Retinal pigment epithelial cell (primary cell): ENCODE results near the gene SHB.

Experiments
- DNase-seq: peaks from one replicate; pipeline ENCODE4 v3.0.0-alpha.2; 2010; ENCODE audit warnings: low read depth
- H3K4me3 ChIP-seq: 2 replicates; pipeline ENCODE4 v1.5.1; 2011; ENCODE audit warnings: mild to moderate bottlenecking, low read length, control low read depth, moderate library complexity
- CTCF ChIP-seq: conservative IDR thresholded peaks from 2 replicates; pipeline ENCODE4 v1.5.1; 2011; ENCODE audit warnings: low read depth, low read length, control low read depth, inconsistent platforms

SHB gene

GRCh38 chr9:38010918-38011704 lies 57.9 kb downstream of the SHB start:
- DNase-seq = no peak
- TF ChIP-seq CTCF = no peak
- no peak overlapping the region for H3K4me3 ChIP-seq

- no peak for TF ChIP-seq CTCF
- no peak for DNase-seq
- no peak overlapping the region for H3K4me3 ChIP-seq
These were observed 59.0 kb downstream of the SHB start for GRCh38 chr9:38009990-38010389.

- no peak overlapping the region for H3K4me3 ChIP-seq
- no peak for TF ChIP-seq CTCF
- DNase-seq = no peak
These were observed 60.0 kb downstream of the SHB start for GRCh38 chr9:38009035-38009501.

- DNase-seq = no peak
- H3K4me3 ChIP-seq = no peak overlapping the region
These were observed 60.6 kb downstream of the SHB start for GRCh38 chr9:38008168-38009034.

GRCh38 chr9:38007016-38007415 lies 62.0 kb downstream of the SHB start:
- no peak overlapping the region for H3K4me3 ChIP-seq
- no peak for TF ChIP-seq CTCF
- no peak for DNase-seq

More at GRCh38 chr9:38008168-38009034, 60.6 kb downstream of the SHB start:
- TF ChIP-seq CTCF = no peak

GRCh38 chr9:38006163-38006562 lies 62.9 kb downstream of the SHB start:
- no peak for TF ChIP-seq CTCF
- DNase-seq = no peak
- no peak overlapping the region for H3K4me3 ChIP-seq
